DMS53 (cell line): Measurements from ENCODE around the gene CNOT4.
A peak's percentile ranks its signal among the peaks of the same experiment; 100 is the strongest.
"Not testable (repeated sequence)": the region's sequence is repeated elsewhere in the genome, so short reads cannot be mapped to it uniquely, and the experiment has no call there.

Experiments used
- DNase-seq: peaks from one replicate; lab custom pipeline; 2025; lab: John Stamatoyannopoulos, UW

The CNOT4 gene

DNA sequence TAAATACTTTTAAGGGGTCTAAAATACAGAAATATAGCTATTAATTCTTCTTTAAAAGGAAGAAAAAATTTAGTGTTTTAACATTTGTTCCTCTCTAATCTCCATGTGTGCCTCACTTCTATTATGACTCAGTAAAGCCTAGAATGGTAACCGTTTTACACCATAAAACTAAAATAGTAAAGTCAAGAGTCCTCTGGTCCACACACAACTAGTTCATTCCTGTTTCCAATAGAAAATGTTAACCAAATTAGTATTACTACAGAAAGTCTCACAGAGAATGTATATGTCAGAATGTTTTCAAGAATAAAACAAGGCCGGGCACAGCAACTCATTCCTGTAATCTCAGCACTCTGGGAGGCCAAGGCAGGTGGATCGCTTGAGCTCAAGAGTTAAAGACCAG is 55.8 kb downstream of the CNOT4 start:
- no peak for DNase-seq

DNA sequence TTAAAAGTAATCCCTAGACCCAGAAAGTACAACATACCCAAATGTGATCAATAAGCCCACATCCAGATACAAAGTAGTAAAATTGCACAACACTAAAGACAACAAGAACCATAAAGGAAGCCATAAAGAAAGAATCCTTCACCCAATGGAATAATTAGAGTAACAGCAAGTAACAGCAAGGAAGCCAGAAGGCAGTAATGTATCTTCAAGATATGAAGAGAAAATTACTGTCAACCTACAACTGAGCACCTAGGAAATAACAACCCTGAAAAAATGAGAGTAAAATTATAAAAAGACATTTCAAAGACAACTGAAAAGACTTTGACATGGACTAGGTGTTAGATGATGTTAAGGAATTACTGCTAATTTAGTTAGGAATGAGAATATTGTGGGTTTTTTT is 60.5 kb downstream of the CNOT4 start:
- no peak for DNase-seq

DNA sequence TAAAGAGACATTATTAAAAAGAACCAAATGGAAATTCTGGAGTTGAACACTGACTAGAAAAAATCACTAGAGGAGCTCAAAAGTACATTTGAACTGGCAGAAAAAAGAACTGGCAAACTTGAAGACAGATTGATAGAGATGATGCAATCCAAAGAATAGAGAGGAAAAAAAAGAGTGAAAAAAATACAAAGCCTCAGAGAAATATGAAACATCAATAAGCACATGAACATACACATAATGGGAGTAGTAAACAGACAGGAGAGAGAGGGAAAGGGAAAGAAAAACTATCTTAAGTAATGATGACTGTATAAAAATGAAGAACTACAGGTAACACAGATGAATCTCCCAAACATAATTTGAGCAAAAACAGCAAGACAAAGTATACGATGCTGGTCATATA is 61.1 kb downstream of the CNOT4 start:
- DNase-seq = no peak

DNA sequence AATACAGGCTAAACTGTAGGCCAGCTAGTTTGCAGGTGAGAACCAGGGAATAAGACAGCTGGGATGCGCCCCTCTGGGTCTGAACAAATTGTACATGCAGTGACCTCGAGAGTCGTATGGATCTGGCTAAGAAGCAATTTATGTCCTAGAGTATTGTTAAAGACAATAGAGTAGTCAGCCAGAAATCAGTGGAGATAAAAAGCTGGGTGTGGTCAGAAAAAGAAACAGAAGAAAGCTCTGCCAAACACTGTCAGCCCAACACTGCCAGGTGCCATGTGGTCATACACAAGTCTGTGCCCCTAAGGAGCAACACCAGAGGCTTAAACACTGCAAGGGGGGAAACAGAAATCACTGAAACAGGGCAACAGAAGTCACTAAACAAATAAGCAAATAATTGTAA is 62.2 kb downstream of the CNOT4 start:
- no peak for DNase-seq

DNA sequence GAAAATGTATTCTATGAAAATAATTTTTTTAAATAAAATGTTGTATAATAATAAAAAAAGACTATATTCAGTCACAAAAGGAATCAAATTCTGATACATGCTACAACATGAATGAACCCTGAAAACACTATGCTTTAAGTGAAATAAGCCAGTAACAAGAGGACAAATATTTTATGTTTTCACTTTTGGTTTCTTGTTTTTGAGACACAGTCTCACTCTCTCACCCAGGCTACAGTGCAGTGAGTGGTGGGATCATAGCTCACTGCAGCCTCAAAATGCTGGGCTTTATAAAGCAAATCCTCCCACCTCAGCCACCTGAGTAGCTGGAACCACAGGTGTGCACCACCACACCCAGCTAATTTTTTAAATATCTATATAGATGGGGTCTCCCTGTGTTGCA is 64.2 kb downstream of the CNOT4 start:
- no peak for DNase-seq

DNA sequence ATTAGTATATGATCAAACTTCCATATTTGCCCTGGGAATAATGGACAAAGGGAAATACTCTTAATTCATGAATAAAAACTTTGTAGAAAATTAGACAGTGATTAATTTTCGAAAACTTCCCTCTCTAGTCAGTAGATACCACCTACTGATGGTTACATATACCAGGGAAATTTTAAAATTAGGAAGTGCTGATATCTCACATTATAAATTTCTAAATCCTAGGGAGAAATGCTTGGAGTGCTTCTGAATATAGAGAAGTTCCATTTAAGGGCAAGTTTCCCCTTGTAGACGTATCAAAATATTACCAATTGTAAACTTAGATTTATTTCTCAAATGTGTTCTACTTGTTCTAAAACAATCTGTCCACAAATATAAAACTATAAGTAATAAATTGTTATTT is 64.6 kb downstream of the CNOT4 start:
- DNase-seq = not testable (repeated sequence)

DNA sequence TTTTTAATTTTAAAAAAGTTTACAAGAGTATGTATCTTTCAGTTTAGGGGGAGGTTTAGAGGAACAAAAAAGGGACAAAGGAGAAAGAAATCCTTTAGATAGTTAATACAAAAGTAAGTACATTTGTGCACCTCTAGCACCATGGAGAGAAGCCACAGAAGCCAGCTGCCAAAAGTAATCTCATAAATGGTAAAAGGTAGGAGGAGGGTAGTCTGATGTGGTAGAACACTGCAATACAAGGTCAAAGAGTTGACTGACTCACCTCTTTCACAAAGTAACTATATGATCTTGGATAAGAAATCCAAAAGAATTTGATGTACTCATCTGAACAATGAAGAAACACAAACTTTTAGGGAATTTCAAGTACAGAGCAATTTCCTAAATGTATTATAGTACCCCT is 68.1 kb downstream of the CNOT4 start:
- DNase-seq = no peak

DNA sequence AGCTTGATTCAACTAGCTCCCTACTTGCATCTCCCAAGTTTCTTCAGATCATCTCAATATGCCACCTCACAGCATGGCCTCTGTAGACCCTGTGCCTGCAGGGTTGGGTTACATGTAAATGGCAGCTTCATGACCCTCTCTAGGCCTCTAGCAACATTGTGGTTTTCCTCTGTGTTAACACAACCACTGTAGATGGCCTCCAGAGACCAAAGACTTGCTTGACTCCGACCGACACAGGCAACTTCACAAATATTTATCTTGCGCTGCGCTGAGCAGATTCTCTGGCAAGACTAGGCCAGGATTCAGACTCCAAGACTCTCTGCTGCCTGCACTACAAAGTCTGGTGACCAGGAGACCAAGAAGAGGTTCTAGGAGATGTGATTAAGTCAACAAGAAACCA is 75.9 kb downstream of the CNOT4 start:
- no peak for DNase-seq

DNA sequence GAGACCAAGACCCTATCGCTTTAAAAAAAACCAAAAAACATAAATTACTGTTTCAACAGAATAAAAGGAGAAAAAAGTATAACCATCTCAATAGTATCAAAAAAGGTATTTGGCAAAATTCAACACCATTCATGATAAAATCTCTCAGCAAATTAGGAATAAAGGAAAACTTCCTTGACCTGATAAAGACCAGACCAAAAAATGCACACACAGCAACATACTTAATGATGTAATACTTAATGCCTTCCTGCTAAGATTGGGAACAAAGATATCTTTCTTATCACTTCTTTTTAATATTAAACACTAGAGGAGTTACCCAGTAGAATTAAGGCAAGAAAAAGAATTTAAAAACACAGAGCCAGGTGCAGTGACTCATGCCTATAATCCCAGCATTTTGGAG is 79.3 kb downstream of the CNOT4 start:
- no peak for DNase-seq

DNA sequence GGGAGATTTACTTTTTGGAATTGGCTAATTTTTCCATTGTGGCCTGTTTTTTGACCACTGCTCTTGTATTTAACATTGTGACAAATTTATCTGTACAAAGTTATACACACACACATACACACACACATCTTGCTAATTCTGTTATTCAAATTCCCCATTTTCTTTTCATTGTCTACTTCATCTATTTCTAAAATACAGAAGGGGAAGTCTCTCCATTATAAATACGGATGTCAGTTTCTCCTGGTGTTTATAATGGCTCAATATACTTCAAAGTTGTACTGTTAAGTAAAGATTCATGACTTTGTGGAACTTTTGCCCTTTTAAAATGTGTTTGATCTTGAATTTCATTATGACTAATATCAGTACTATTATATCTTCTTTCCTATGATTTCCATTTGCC is 81.0 kb downstream of the CNOT4 start:
- no peak for DNase-seq

DNA sequence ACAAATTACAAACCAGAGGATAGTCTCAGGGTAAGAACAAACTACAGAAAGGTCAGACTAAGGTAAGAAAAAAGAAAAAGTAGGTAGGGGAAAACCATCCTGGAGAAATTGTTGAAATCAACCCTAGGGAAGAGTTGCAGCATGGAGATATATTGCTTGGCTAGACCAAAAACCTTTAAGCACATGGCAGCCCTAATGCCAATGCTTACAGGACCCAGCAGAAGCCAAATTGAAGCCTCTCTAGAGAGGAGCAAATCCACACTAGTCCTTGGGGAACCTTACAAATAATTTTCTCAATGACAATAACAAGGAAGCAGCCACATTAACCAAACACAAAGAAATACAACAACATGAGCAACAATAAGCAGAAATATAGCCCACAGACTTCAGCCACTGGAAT is 81.9 kb downstream of the CNOT4 start:
- DNase-seq = no peak

DNA sequence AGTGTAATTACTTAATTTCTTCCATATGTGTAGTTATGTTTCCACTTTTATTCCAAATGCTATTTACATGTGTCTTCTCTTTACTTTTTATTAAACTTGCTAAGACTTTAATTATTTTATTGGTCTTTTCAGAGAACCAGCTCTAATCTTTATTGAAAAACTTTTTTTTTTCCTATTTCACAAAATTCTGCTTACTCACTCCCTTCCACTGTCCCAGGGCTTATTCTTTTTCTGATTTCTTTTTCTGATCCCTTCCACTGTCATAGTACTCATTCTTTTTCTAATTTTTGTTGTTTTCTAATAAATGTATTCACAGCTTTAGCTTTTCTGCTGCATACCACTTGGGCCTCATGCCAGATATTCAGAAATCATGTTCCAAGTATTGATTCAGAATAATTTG is 82.7 kb downstream of the CNOT4 start:
- DNase-seq = no peak

DNA sequence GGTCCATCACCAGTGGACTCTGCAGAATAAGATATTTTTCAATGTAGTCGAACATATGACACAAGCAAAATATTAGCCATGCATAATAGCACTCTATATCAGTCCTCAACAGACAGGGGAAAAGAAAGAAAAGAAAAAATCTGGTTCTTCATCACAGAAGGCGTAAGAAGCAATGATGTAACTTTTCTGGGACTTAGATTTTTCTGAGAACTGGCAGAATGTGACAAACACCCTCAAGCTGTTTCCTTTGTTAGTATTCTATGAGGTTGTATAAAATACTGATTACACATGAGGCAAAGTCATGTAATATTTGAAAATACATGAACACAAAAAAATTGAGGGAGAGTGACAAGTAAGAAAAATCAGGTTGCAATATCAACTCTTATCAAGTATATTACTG is 84.9 kb downstream of the CNOT4 start:
- DNase-seq = no peak

DNA sequence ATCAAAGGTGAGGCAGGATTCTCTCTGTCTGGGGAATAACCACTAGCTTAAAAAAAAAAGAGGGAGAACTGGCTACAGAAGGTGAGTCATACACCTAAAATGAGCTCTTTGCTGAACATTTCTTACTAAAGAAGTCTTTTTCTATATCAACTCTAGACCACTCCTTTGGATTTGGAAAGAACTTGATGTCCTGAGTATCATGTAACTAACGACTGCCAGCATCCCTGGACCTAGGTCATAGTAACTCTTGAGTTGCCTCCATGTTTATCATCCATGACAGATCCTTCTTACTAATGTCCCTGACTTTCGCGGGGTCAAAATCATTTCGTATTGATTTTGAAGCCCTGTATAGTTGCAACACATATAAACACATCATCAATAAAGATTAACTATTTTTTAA is 89.1 kb downstream of the CNOT4 start:
- DNase-seq = no peak

DNA sequence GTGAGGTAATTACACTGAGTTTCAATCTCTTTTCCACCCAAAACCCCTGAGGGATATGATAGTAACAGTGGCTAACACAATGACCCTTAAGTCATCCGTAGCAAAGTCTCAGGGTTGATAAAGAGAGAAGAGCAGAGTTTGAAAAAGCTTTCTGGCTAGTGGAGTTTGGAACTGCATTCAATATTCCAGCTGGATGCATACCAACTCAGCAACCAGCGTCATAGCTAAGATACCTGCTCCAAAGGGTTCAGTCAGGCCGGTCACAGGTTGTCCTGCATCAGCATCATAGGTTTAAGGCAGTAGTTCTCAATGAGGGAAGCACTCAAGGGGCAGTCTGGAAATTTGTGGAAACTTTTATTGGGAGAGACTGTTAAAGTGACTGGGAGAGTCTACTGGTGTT is 93.5 kb downstream of the CNOT4 start:
- no peak for DNase-seq

DNA sequence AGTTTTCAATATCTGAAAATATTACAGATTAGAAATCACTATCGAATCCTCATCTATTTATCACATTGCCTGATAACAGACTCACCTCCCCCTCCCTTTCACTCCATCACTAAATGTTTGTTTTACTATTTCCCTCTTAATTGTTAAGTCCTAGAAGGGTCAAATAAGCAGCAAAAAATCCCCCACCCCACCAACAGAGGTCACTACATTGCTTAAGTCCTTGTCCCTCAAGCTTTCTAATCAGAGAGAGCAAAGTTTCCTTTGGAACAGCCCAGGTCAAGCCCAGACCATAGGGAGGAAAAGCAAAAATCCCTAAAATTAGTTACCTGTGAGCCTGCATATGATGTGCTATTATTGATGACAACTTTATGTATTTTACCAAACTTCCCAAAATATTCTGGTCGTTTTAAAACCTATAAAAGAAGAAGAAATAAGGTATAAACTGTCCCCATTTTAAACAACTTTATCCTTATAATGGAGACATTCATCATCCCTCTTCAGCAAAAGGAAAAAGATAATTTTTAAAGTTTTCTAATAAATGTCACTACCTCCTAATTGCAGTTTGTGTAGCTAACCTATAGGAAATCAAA is 95.0 kb downstream of the CNOT4 start:
- peak; percentile 88 for DNase-seq

DNA sequence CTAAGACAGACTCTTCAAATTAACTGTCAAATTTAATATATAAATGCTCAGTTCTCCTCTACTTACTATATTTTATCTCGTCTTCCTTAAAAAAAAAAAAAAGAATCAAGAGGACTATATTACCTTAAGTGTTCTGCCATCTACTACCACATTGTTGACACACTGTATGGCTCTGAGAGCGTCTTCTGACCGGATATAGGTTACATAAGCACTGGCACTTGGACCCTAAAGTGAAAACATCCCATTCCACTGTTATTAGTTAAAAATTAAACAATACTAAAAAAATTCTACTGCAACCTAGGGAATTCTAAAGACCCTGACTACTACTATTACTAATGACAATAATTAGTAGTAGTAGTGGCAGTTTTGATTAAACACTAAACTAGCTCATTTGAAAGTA is 95.7 kb downstream of the CNOT4 start:
- peak; percentile 47 for DNase-seq

DNA sequence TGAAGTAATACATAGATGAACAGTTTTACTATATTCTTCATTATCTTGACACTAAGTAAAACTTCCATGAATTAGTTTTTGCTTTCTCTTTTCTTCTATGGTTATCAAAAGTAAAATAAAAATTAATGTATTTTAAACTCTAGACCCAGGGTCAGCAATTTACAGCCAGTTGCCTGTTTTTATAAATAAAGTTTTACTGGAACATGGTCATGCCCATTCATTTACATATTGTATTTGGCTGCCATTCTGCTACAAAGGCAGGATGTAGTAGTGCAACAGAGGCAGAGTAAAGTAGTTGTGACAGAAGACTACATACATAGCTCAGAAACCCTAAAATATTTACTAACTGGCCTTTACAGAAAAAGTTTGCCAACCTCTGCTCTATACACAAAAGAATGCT is 98.8 kb downstream of the CNOT4 start:
- DNase-seq = no peak

DNA sequence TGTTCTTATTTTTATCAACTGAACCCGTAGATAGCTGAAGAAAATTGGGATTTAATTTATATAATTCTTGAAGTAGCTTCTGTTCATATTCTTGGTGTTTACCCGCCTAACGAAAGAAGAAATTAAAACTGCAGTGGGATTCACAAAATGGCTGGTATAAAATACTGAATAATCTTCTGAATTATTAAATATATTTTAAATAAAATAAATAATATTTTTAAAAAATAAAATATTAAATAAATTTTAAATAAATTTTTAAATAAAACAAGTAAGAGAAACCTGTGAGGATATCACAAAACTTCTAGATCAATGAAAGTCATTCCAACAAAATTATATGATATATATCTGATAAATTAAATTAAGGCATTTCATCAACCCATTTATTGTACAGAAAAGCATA is 99.4 kb downstream of the CNOT4 start:
- no peak for DNase-seq

DNA sequence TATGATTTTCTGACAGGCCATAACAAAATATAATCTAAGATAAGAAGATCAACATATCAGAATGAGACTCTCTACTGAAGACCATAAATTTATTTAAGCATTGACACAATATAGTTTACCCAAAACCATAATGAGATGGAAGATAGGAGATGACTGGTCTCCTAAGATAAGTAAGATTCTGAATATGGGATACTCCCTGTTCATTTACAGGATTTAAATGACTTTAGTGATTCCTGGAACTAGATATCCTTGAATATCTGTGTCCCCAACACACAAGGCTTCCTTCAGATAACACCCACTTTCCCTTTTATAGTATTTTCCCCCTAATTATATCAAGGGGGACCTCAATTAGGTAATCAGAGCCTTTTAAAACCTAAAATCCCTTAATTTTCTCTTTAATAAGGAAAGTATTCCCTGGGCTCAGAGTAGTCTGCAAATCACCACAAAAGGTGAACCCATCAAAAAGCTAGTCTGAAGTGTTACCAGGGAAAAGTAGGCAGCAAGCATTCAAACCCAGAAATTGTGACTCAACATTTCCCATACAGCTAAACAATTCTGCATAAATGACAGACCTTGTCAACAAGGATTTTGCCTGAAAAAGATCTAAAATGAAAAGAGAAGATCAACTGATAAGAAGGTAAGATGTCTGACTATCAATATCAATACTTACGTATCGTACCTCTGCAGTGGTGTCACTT is 99.9 kb downstream of the CNOT4 start:
- DNase-seq = no peak

DNA sequence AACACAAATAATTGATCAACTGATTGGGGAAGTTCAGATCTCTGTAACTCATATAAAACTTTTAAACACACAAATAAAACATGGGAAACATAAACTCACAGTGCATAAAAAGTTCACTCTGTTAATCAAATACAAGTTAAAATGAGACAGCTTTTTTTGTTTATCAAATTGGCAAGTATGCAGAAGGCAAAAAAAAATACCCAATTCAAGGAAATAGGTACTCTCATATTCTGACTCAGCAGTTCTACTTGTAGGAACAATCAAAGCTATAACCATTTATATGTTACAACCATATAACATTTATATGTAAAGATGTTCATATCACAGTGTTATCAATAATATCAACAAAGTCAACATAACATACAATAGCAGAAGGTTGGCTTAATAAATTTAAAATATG is 102.0 kb downstream of the CNOT4 start:
- no peak for DNase-seq

DNA sequence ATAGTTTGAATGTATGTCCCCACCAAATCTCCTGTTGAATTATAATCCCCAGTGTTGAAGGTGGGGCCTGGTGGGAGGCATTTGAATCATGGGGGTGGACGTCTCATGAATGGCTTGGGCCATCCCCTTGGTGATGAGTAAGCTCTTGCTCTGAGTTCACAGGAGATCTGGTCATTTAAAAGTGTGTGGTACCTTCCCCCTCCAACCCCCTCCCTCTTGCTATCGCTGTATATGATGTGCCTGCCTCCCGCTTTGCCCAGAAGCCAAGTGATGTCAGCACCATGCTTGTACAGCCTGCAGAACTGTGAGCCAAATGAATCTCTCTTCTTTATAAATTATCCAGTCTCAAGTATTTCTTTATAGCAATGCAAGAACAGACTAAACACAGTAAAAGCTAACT is 103.0 kb downstream of the CNOT4 start:
- no peak for DNase-seq

DNA sequence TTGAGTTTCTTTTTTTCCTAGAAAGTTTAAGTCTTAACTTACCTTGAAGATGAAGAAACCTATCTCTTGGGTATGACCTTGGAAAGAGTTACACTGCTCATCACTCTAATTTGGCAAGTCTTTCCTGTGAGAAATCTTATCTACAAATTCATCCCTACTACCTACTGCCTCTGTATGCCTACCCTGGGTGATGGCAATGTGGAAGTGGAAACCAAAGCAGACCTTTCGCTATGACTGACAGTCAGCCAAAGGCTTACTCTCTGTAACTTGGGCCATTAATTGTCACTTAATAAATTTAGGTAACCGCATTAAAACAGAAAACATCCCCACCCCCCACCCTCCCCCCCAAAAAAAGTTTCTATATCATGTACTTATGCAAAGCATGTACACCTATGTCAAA is 103.9 kb downstream of the CNOT4 start:
- no peak for DNase-seq

DNA sequence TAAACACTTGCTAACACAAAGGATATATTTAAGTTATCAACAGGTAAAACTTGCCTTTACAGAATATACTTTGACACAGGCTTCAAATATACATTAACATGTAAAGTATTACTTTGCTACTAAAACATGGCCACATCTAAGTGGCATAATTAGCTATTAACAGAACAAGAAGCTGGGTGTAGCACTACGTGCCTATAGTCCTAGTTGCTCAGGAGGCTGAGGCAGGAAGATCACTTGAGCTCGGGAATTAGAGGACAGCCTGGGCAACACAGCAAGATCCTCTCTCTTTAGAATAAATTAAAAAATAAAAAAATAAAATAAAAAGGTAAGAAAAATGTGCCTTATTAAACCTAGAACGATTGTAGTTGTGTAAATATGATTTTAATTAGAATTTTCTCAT is 106.6 kb downstream of the CNOT4 start:
- no peak for DNase-seq
